CD4-positive, CD25-positive, alpha-beta regulatory T cell (primary cell): ENCODE data around the gene GRIN2D. TPM values are rescaled to one million over a fixed set of nuclear protein-coding genes. Genes with fewer than 3 reads are reported as not detected.

Experiments
- ATAC-seq, 2 donors: fragments of 150-1000 bp; cut with Tn5 transposase; one replicate each; pipeline ENCODE4 v1.10.0; 2021; ENCODE audit warnings: low read depth in 2 of 2, moderate number of reproducible peaks in 2 of 2, moderate library complexity in 1 of 2
- DNase-seq, 3 donors: peaks; one replicate each; pipeline versions ENCODE4 v3.0.0 to v3.0.0-alpha.2; 2012 to 2022; ENCODE audit warnings: mixed read lengths in 1 of 3
- H3K27ac ChIP-seq: one replicate; pipeline ENCODE4 v1.7.0; 2013; ENCODE audit warnings: mild to moderate bottlenecking, low read length; ENCODE audit not compliant: insufficient read depth, poor library complexity, severe bottlenecking
- H3K27me3 ChIP-seq: one replicate; pipeline ENCODE4 v1.7.0; 2013; ENCODE audit warnings: low read length; ENCODE audit not compliant: control insufficient read depth, insufficient read depth
- H3K36me3 ChIP-seq: one replicate; pipeline ENCODE4 v1.7.0; 2013; ENCODE audit warnings: mild to moderate bottlenecking, low read length, moderate library complexity; ENCODE audit not compliant: control insufficient read depth, insufficient read depth
- H3K4me1 ChIP-seq: 2 replicates; pipeline ENCODE4 v1.7.0; 2013; ENCODE audit warnings: mild to moderate bottlenecking, low read length; ENCODE audit not compliant: insufficient read depth, control insufficient read depth, poor library complexity, severe bottlenecking
- H3K4me3 ChIP-seq: one replicate; pipeline ENCODE4 v1.7.0; 2013; ENCODE audit warnings: low read depth, mild to moderate bottlenecking, low read length, moderate library complexity
- H3K9me3 ChIP-seq, 2 experiments: 1 replicate in 1 of 2; 2 replicates in 1 of 2; pipeline ENCODE4 v1.7.0; 2013; ENCODE audit warnings: low read length in 2 of 2, mild to moderate bottlenecking in 1 of 2, moderate library complexity in 1 of 2; ENCODE audit not compliant: control insufficient read depth in 2 of 2
- H3K27ac Mint-ChIP-seq, 3 donors: one replicate each; pipeline ENCODE4 v1.8.0; 2020 to 2022; ENCODE audit warnings: mild to moderate bottlenecking in 3 of 3, mixed read lengths in 3 of 3, moderate library complexity in 2 of 3
- H3K27me3 Mint-ChIP-seq: one replicate; pipeline ENCODE4 v1.8.0; 2022; ENCODE audit warnings: mild to moderate bottlenecking, mixed read lengths
- H3K36me3 Mint-ChIP-seq: one replicate; pipeline ENCODE4 v1.8.0; 2020; ENCODE audit warnings: mixed read lengths
- H3K4me1 Mint-ChIP-seq, 4 donors: one replicate each; pipeline ENCODE4 v1.8.0; 2020 to 2022; ENCODE audit warnings: mixed read lengths in 4 of 4, mild to moderate bottlenecking in 1 of 4
- H3K4me3 Mint-ChIP-seq, 4 donors: one replicate each; pipeline ENCODE4 v1.8.0; 2020 to 2022; ENCODE audit warnings: mild to moderate bottlenecking in 4 of 4, mixed read lengths in 4 of 4, moderate library complexity in 3 of 4
- H3K9me3 Mint-ChIP-seq, 7 donors: one replicate each; pipeline ENCODE4 v1.8.0; 2020 to 2022; ENCODE audit warnings: mixed read lengths in 7 of 7, mild to moderate bottlenecking in 3 of 7, moderate library complexity in 2 of 7
- polyA plus RNA-seq, 4 donors: library from polyadenylated mRNA; unstranded; fragments of 300-500 nt; fragmentation: Illumina TruSeq; gene quantifications; one replicate each; pipeline ENCODE4 v1.2.3, GENCODE V29; 2021
- total RNA-seq: library from RNA; stranded (reverse); gene quantifications from one replicate; pipeline ENCODE4 v1.2.3, GENCODE V29; 2022

GRIN2D gene
- total and polyA plus RNA-seq, 5 donors from 2014 or later, result not detected

DNA sequence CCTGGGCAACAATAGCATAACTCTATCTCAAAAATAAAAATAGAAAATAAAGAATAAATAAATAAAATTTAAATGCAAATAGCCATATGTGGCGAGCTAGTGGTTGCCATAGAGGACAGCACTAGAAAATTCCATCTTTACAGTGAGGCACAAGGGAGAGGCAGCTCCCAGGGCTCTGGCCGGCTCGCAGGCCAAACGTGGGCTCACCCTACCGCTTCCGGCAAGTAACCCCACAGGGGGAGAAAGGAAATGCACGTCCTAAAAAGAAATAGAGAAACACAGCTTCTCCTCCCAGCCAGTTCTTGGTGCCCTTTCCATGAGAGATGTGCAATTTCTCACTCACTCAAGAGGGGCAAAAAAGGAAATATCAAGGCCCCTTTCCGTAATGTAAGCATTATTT, 39.9 kb downstream of the GRIN2D start:
- DNase-seq, result no peak
- no peaks in the 10 kb centered on the region for H3K4me1 ChIP-seq
- Mint-ChIP-seq H3K36me3 (no peaks in the 10 kb centered on the region), H3K9me3 (peaks cover 0 to 4% (median 0%) of the 10 kb centered on the region in 7 donors), H3K4me1 (no peaks in the 10 kb centered on the region), H3K4me3 (no peak overlapping the region), H3K27ac (no peak overlapping the region), H3K27me3 (peaks cover 24% of the 10 kb centered on the region)
- ATAC-seq, result no peak
- no peak overlapping the region for H3K27ac ChIP-seq
- peaks cover 2% of the 10 kb centered on the region for H3K27me3 ChIP-seq
- H3K4me3 ChIP-seq, result no peak overlapping the region
- no peaks in the 10 kb centered on the region for H3K9me3 ChIP-seq
- H3K36me3 ChIP-seq, result no peaks in the 10 kb centered on the region

DNA sequence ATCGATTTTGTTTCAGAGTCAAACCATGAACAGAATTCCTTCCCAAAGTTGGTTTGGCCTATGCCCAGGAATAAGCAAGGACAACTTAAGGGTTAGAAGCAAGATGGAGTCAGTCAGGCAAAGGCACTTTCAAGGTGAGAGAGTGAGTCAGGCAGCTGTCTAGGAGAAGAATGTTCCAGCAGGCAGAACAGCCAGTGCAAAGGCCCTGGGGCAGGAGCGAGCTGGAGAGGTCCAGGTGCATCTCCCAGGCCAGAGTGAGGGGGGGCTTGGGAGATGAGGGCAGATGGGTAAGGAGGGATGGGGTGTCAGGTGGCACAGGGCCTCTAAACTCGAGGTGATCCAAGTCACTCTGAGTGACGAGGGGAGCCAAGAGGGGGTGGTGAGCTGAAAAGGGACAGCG, 43.1 kb downstream of the GRIN2D start:
- H3K27me3 Mint-ChIP-seq, result peaks cover 39% of the 10 kb centered on the region

DNA sequence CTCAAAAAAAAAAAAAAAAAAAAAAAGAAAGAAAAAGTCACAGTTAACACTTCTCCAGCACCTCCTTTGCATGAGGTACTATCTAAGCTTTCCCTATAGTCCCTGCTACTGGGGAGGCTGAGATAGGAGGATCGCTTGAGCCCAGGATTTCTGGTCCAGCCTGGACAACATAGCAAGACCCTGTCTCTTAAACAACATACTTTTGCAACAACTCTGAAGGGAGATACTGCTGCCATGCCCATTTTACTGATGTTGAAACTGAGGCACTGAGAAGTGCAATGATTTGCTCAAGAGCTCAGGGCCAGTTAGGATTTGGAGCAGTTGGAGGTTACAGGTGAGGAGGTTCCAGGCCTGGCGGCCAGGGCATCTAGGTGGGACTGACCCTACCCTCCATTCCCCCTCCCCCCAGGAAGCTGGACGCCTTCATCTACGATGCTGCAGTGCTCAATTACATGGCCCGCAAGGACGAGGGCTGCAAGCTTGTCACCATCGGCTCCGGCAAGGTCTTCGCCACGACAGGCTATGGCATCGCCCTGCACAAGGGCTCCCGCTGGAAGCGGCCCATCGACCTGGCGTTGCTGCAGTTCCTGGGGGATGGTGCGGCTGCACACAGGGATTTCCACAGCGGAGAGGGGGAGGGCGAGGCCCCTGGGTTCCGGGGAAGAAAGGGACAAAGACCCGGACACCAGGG, 48.0 kb downstream of the GRIN2D start:
- Mint-ChIP-seq H3K27me3 (peaks cover 54% of the 10 kb centered on the region), H3K27ac (no peak overlapping the region)
- H3K27ac ChIP-seq, result no peak overlapping the region

More for the DNA sequence above, 43.1 kb downstream of the GRIN2D start:
- Histone ChIP-seq H3K36me3 (no peaks in the 10 kb centered on the region), H3K9me3 (no peaks in the 10 kb centered on the region), H3K4me3 (no peak overlapping the region), H3K27ac (no peak overlapping the region), H3K4me1 (no peaks in the 10 kb centered on the region), H3K27me3 (peaks cover 5% of the 10 kb centered on the region)
- ATAC-seq (no peak), DNase-seq (no peak)
- Mint-ChIP-seq H3K4me1 (peaks cover 0 to 3% (median 0%) of the 10 kb centered on the region in 4 donors), H3K9me3 (peaks cover 0 to 3% (median 0%) of the 10 kb centered on the region in 7 donors), H3K27ac (peak overlapping the region in 1 of 3 donors; percentile 61), H3K36me3 (no peaks in the 10 kb centered on the region), H3K4me3 (no peak overlapping the region)

DNA sequence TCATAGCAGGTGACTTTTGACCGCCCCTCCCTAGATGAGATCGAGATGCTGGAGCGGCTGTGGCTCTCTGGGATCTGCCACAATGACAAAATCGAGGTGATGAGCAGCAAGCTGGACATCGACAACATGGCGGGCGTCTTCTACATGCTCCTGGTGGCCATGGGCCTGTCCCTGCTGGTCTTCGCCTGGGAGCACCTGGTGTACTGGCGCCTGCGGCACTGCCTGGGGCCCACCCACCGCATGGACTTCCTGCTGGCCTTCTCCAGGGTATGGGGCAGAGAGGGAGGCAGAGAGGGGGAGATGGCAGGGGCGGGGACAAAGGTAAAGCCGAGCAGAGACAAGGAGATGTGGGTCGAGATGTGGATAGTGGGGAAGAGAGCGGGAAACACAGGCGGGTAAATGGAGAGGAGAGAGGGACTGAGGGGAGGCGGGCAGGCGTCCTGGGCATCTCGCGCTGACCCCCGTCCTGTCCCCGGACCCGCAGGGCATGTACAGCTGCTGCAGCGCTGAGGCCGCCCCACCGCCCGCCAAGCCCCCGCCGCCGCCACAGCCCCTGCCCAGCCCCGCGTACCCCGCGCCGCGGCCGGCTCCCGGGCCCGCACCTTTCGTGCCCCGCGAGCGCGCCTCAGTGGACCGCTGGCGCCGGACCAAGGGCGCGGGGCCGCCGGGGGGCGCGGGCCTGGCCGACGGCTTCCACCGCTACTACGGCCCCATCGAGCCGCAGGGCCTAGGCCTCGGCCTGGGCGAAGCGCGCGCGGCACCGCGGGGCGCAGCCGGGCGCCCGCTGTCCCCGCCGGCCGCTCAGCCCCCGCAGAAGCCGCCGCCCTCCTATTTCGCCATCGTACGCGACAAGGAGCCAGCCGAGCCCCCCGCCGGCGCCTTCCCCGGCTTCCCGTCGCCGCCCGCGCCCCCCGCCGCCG, 48.9 kb downstream of the GRIN2D start:
- Histone ChIP-seq H3K27me3 (peaks cover 9% of the 10 kb centered on the region), H3K4me1 (peaks cover 28% of the 10 kb centered on the region), H3K27ac (no peak overlapping the region), H3K36me3 (peaks cover under 1% of the 10 kb centered on the region), H3K4me3 (no peak overlapping the region), H3K9me3 (no peaks in the 10 kb centered on the region)
- Mint-ChIP-seq H3K4me3 (peak overlapping the region in 3 of 4 donors; percentile 58 to 82 (median 67)), H3K36me3 (peaks cover 1% of the 10 kb centered on the region), H3K9me3 (no peaks in the 10 kb centered on the region), H3K4me1 (peaks cover 0 to 39% (median 16%) of the 10 kb centered on the region in 4 donors), H3K27me3 (peaks cover 52% of the 10 kb centered on the region), H3K27ac (no peak overlapping the region)
- ATAC-seq (no peak), DNase-seq (no peak)

More for the DNA sequence above, 48.0 kb downstream of the GRIN2D start:
- no peaks in the 10 kb centered on the region for H3K36me3 ChIP-seq
- no peak for ATAC-seq
- no peak overlapping the region for H3K4me3 ChIP-seq
- H3K4me1 ChIP-seq, result peaks cover 25% of the 10 kb centered on the region
- peaks cover 9% of the 10 kb centered on the region for H3K27me3 ChIP-seq
- Mint-ChIP-seq H3K36me3 (no peaks in the 10 kb centered on the region), H3K9me3 (no peaks in the 10 kb centered on the region), H3K4me1 (peaks cover 0 to 34% (median 15%) of the 10 kb centered on the region in 4 donors), H3K4me3 (peak overlapping the region in 3 of 4 donors; percentile 58 to 82 (median 67))
- no peak for DNase-seq
- no peaks in the 10 kb centered on the region for H3K9me3 ChIP-seq

DNA sequence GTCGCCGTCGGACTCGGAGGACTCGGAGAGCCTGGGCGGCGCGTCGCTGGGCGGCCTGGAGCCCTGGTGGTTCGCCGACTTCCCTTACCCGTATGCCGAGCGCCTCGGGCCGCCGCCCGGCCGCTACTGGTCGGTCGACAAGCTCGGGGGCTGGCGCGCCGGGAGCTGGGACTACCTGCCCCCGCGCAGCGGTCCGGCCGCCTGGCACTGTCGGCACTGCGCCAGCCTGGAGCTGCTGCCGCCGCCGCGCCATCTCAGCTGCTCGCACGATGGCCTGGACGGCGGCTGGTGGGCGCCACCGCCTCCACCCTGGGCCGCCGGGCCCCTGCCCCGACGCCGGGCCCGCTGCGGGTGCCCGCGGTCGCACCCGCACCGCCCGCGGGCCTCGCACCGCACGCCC, 49.8 kb downstream of the GRIN2D start:
- no peak for ATAC-seq
- H3K4me3 ChIP-seq, result no peak overlapping the region
- Mint-ChIP-seq H3K4me3 (no peak overlapping the region), H3K9me3 (no peaks in the 10 kb centered on the region), H3K27ac (no peak overlapping the region), H3K27me3 (peaks cover 45% of the 10 kb centered on the region), H3K36me3 (peaks cover 9% of the 10 kb centered on the region), H3K4me1 (peaks cover under 1 to 46% (median 20%) of the 10 kb centered on the region in 4 donors)
- peaks cover 8% of the 10 kb centered on the region for H3K27me3 ChIP-seq
- no peak overlapping the region for H3K27ac ChIP-seq
- H3K4me1 ChIP-seq, result peaks cover 28% of the 10 kb centered on the region
- H3K9me3 ChIP-seq, result no peaks in the 10 kb centered on the region
- peak in 1 of 3 donors; percentile 20 for DNase-seq
- H3K36me3 ChIP-seq, result peaks cover 9% of the 10 kb centered on the region

Other genes starting within 250 kb of the GRIN2D start
- gene LIG1, start 223.3 kb upstream of the GRIN2D start, total RNA-seq, result 68.2 TPM
- 10 to 100 TPM; 24.9 to 31.0 (median 27.7) TPM for gene LIG1, start 223.3 kb upstream of the GRIN2D start, polyA plus RNA-seq
- gene ZSWIM9, start 223.0 kb upstream of the GRIN2D start, total RNA-seq, result 5.0 TPM
- gene ZSWIM9, start 223.0 kb upstream of the GRIN2D start, polyA plus RNA-seq, result 1 to 10 TPM in 1 of 4 donors, under 1 TPM in 3; 0.29 to 1.0 (median 0.63) TPM
- 179 TPM for gene CARD8, start 137.8 kb upstream of the GRIN2D start, total RNA-seq
- gene CARD8, start 137.8 kb upstream of the GRIN2D start, polyA plus RNA-seq, result 100 to 1,000 TPM in 1 of 4 donors, 10 to 100 TPM in 3; 85.9 to 107 (median 91.7) TPM
- gene ZNF114, start 123.6 kb upstream of the GRIN2D start, total RNA-seq, result not detected
- gene ZNF114, start 123.6 kb upstream of the GRIN2D start, polyA plus RNA-seq, result not detected
- 290 TPM for gene EMP3, start 68.1 kb upstream of the GRIN2D start, total RNA-seq
- 1,000 to 10,000 TPM in 2 of 4 donors, 100 to 1,000 TPM in 2; 809 to 1,327 (median 1,095) TPM for gene EMP3, start 68.1 kb upstream of the GRIN2D start, polyA plus RNA-seq
- 9.3 TPM for gene TMEM143, start 29.7 kb upstream of the GRIN2D start, total RNA-seq
- gene TMEM143, start 29.7 kb upstream of the GRIN2D start, polyA plus RNA-seq, result 1 to 10 TPM; 1.9 to 5.3 (median 4.5) TPM
- not detected for gene SYNGR4, start 29.3 kb upstream of the GRIN2D start, total RNA-seq
- not detected for gene SYNGR4, start 29.3 kb upstream of the GRIN2D start, polyA plus RNA-seq
- gene KDELR1, start 2.1 kb upstream of the GRIN2D start, total RNA-seq, result 37.6 TPM
- 10 to 100 TPM; 28.8 to 29.9 (median 29.5) TPM for gene KDELR1, start 2.1 kb upstream of the GRIN2D start, polyA plus RNA-seq
- 29.0 TPM for gene GRWD1, start 52.3 kb downstream of the GRIN2D start, total RNA-seq
- 10 to 100 TPM; 33.9 to 52.9 (median 43.1) TPM for gene GRWD1, start 52.3 kb downstream of the GRIN2D start, polyA plus RNA-seq
- 2.2 TPM for gene KCNJ14, start 61.9 kb downstream of the GRIN2D start, total RNA-seq
- gene KCNJ14, start 61.9 kb downstream of the GRIN2D start, polyA plus RNA-seq, result under 1 TPM in 3 of 4 donors, not detected in 1; 0.03 to 0.28 (median 0.18) TPM
- 46.7 TPM for gene CYTH2, start 75.7 kb downstream of the GRIN2D start, total RNA-seq
- gene CYTH2, start 75.7 kb downstream of the GRIN2D start, polyA plus RNA-seq, result 10 to 100 TPM; 24.2 to 35.0 (median 30.2) TPM
- 6.3 TPM for gene LMTK3, start 118.2 kb downstream of the GRIN2D start, total RNA-seq
- not detected for gene LMTK3, start 118.2 kb downstream of the GRIN2D start, polyA plus RNA-seq
- gene SULT2B1, start 158.5 kb downstream of the GRIN2D start, total RNA-seq, result not detected
- gene SULT2B1, start 158.5 kb downstream of the GRIN2D start, polyA plus RNA-seq, result under 1 TPM in 2 of 4 donors, not detected in 2; 0.16 to 0.82 TPM
- gene SPACA4, start 213.1 kb downstream of the GRIN2D start, total RNA-seq, result not detected
- under 1 TPM in 1 of 4 donors, not detected in 3; 0.25 TPM for gene SPACA4, start 213.1 kb downstream of the GRIN2D start, polyA plus RNA-seq
- 0.76 TPM for gene FAM83E, start 221.4 kb downstream of the GRIN2D start, total RNA-seq
- under 1 TPM in 1 of 4 donors, not detected in 3; 0.31 TPM for gene FAM83E, start 221.4 kb downstream of the GRIN2D start, polyA plus RNA-seq
- 1,690 TPM for gene RPL18, start 225.5 kb downstream of the GRIN2D start, total RNA-seq
- 1,000 to 10,000 TPM; 1,618 to 2,428 (median 2,131) TPM for gene RPL18, start 225.5 kb downstream of the GRIN2D start, polyA plus RNA-seq
- gene SPHK2, start 225.8 kb downstream of the GRIN2D start, total RNA-seq, result 13.0 TPM
- 1 to 10 TPM; 4.8 to 8.4 (median 7.5) TPM for gene SPHK2, start 225.8 kb downstream of the GRIN2D start, polyA plus RNA-seq
- 37.7 TPM for gene DBP, start 243.7 kb downstream of the GRIN2D start, total RNA-seq
- 10 to 100 TPM; 71.2 to 96.6 (median 85.8) TPM for gene DBP, start 243.7 kb downstream of the GRIN2D start, polyA plus RNA-seq